SH-SY5Y (cell line): Measurements from ENCODE around the gene C6orf120.

Source experiments
- GATA2 ChIP-seq: IDR thresholded peaks from 2 replicates; pipeline ENCODE4 v1.6.1; 2011; ENCODE audit warnings: mild to moderate bottlenecking, low read depth, low read length
- GATA3 ChIP-seq: IDR thresholded peaks from 2 replicates; pipeline ENCODE4 v1.6.1; 2011; ENCODE audit warnings: low read depth, mild to moderate bottlenecking, low read length, moderate library complexity

Gene C6orf120

GRCh38 chr6:169701954-169702839 is at the start of gene C6orf120, which contains the start of gene WDR27:
Gene C6orf120 (plus strand): TSS chr6:169702126. CDS start chr6:169702460, 334 bp downstream.
Gene WDR27 (minus strand): TSS chr6:169702029. CDS start chr6:169689005, 13,024 bp downstream.
- TF ChIP-seq GATA2, result no peak
- no peak for TF ChIP-seq GATA3

DNA sequence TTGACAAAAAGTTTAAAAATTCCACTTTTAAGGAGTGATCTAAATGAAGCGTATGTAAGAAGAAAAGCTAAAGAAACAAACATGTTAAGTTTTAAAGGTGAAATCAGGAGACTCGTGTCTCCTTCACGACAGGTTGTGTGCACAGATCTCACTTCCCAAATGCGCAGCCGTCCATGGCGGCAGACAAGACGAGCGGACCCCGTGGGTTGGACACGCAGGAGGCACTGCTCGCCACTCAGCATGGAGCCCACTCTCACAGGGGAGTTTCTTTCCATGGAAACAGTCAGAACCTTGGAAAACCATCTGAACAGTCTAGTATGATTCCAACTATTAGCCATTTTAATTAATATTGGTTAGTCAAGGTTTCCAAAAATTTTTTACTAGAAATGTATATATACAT is 49.0 kb upstream of the C6orf120 start:
- TF ChIP-seq GATA2 (no peak), GATA3 (no peak)

GRCh38 chr6:169653691-169654090 is 48.2 kb upstream of the C6orf120 start:
- TF ChIP-seq GATA3 (no peak), GATA2 (no peak)

GRCh38 chr6:169654598-169655391 is 47.1 kb upstream of the C6orf120 start:
- no peak for TF ChIP-seq GATA3
- TF ChIP-seq GATA2, result no peak

GRCh38 chr6:169656546-169657283 is 45.2 kb upstream of the C6orf120 start:
- TF ChIP-seq GATA2, result no peak
- TF ChIP-seq GATA3, result no peak

DNA sequence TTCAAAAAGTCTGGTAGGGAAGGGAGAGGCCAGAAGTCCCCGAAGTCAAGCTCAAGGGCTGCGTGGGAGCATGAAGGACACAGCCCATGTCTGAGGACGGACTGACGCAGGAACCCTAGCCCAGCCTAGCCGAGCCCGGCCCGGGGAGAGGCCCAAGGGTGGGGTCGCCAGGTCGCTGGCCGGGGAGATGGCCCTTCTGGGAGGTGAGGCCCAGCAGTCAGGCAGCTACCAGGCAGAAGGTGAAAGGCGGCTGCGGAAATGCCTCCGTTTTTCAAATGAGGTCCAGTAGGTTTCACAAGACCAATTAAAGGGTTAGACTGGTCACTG is 44.7 kb upstream of the C6orf120 start:
- no peak for TF ChIP-seq GATA2
- no peak for TF ChIP-seq GATA3

DNA sequence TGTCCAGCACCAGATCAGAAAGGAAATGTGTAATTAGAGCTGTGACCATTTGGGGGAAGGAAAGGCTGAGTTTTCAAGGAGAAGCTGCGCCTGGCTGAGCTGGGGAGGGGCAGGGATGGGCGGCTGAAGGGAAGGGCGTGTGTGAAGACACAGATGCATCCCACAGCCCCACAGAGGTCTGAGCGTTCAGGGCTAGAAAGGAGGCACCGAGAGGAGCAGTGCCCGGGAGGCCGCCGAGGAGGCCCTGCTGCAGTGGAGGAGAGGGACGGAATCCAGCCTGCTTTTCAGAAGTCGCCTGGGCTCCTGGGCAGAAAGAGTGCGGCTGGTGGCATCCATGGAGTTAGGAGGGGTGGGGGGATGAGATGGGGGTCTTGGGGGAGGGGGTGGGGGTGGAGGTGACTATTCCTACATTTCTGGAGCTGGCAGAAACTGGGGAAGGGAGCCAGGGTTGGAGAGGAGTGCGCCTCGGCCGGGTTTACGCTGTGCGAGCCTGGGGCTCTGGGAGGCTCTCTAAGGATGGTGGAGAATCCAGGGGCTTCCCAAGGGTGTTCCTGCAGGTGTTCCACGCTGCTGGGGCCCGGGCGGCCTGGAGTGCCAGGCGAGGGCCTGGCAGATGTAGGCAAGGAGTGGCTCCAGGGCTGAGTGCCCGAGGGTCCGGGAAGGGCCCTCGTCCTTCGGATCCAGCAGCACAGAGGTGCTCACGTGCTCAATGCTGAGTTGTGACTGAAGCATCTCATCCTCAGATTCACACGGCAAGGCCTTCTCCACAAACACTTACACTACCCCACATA is 41.9 kb upstream of the C6orf120 start:
- TF ChIP-seq GATA2 (no peak), GATA3 (no peak)

GRCh38 chr6:169660751-169661390 is 41.1 kb upstream of the C6orf120 start:
- no peak for TF ChIP-seq GATA2

DNA sequence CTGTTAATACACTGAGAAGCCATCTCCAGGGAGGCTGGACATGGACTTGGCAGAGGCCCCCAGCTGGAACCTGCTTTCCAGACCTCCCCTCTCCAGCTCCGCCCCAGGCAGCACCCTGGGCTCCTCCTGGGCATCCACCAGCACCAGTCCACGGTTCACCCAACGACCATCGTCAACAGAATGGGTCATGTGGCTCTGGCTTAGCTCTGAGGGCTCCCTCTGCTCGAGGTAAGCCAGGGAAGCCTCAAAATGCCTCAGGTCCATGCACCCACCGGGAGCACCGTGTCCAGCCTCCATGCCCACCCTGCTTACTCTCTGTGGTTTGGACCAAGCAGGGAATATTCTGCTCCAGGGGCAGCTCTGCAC is 40.6 kb upstream of the C6orf120 start:
- TF ChIP-seq GATA2 (no peak), GATA3 (no peak)

- TF ChIP-seq GATA3, result no peak
- no peak for TF ChIP-seq GATA2
Measured at GRCh38 chr6:169663468-169663867, 38.5 kb upstream of the C6orf120 start.

GRCh38 chr6:169664227-169664626 is 37.7 kb upstream of the C6orf120 start:
- TF ChIP-seq GATA3 (no peak), GATA2 (no peak)

DNA sequence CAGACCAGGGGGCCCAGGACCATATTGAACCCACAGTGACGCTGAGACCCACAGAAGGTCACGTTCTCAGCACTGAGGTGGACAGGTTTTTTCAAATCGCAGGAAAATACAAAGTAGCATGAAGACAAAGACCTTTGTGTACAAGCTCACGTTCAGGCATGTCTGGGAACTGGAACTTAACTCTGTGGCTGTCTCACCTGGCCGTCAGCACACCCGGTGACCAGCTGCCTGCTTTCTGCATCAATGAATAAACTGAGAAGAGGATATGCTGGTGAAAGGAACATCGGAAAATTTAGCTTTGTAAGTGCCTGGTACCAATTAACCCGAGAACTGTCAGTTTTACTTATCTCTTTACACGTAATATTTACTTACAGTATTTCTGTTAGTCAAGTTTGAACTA is 36.6 kb upstream of the C6orf120 start:
- TF ChIP-seq GATA2, result no peak
- TF ChIP-seq GATA3, result no peak

- no peak for TF ChIP-seq GATA2
- TF ChIP-seq GATA3, result no peak
Measured at GRCh38 chr6:169666441-169666840, 35.5 kb upstream of the C6orf120 start.
